Endothelial cell of umbilical vein (primary cell): ENCODE measurements around the gene FBLN7. TPM values are rescaled to one million over a fixed set of nuclear protein-coding genes. Genes with fewer than 3 reads are reported as not detected.

Experiments
- BruUV-seq: library from RNA; stranded (reverse); fragments of 400-500 nt; replicated peaks from 2 replicates; lab custom pipeline; 2021; lab: Mats Ljungman, UMichigan
- CTCF ChIA-PET: fragments of 300-600, 350-600 bp; sonication (Branson Sonifier 250); formaldehyde crosslinking; loops from one replicate; lab custom pipeline; 2021; ENCODE audit warnings: antibody characterized with exemption, inconsistent platforms; lab: Charles Lee
- POLR2A ChIA-PET: fragments of 300-600, 350-600 bp; sonication (Branson Sonifier 250); formaldehyde crosslinking; loops from one replicate; lab custom pipeline; 2021; ENCODE audit warnings: antibody characterized with exemption, inconsistent platforms; lab: Charles Lee
- DNase-seq: peaks from one replicate; pipeline ENCODE4 v3.0.0-alpha.2; 2011; ENCODE audit warnings: low read depth, low spot score
- FAIRE-seq: peaks from 2 replicates; lab custom pipeline; 2011; peaks lifted over from hg19 to GRCh38; lab: Jason Lieb, UNC
- H2AFZ ChIP-seq: 2 replicates; pipeline ENCODE4 v1.6.0; 2012; ENCODE audit warnings: low read depth, low read length, control low read depth, inconsistent platforms
- H3K27ac ChIP-seq: 2 replicates; pipeline ENCODE4 v1.5.1; 2011; ENCODE audit warnings: low read depth, mild to moderate bottlenecking, control low read depth, low read length, moderate library complexity; ENCODE audit not compliant: insufficient read depth
- H3K27me3 ChIP-seq, 2 experiments: 2 replicates each; pipeline versions ENCODE4 v1.6.0 to v1.6.1; 2011; ENCODE audit warnings: low read length in 2 of 2, mixed read lengths in 1 of 2; ENCODE audit not compliant: control insufficient read depth in 2 of 2, insufficient read depth in 2 of 2
- H3K36me3 ChIP-seq, 2 experiments: 2 replicates in 1 of 2; 3 replicates in 1 of 2; pipeline ENCODE4 v1.5.1; 2011; ENCODE audit warnings: low read length in 2 of 2, mild to moderate bottlenecking in 1 of 2, moderate library complexity in 1 of 2; ENCODE audit not compliant: control insufficient read depth in 2 of 2, insufficient read depth in 2 of 2; ENCODE audit errors: extremely low read depth in 1 of 2
- H3K4me1 ChIP-seq: 3 replicates; pipeline ENCODE4 v1.5.1; 2011; ENCODE audit warnings: mild to moderate bottlenecking, low read length; ENCODE audit not compliant: control insufficient read depth, insufficient read depth; ENCODE audit errors: extremely low read depth
- H3K4me2 ChIP-seq: 2 replicates; pipeline ENCODE4 v1.6.1; 2011; ENCODE audit warnings: low read length, control low read depth, mixed read lengths; ENCODE audit not compliant: insufficient read depth
- H3K4me3 ChIP-seq, 3 experiments: fragments of 200-600 bp in 1 of 3; sonication (generic), shearing (Covaris generic) in 1 of 3; replicated peaks in 1 of 3; 2 replicates each; pipeline ENCODE4 v1.5.1; 2011 to 2016; ENCODE audit warnings: control low read depth in 3 of 3, low read length in 3 of 3, mild to moderate bottlenecking in 2 of 3, inconsistent platforms in 1 of 3, low read depth in 1 of 3, moderate library complexity in 1 of 3; ENCODE audit not compliant: insufficient read depth in 1 of 3
- H3K79me2 ChIP-seq: 2 replicates; pipeline ENCODE4 v1.6.0; 2012; ENCODE audit warnings: low read length, inconsistent platforms; ENCODE audit not compliant: control insufficient read depth, insufficient read depth
- H3K9ac ChIP-seq: replicated peaks from 2 replicates; pipeline ENCODE3; 2011; ENCODE audit warnings: low read length, control low read depth; ENCODE audit not compliant: insufficient read depth; ENCODE audit errors: extremely low read depth
- H3K9me1 ChIP-seq: replicated peaks from 3 replicates; pipeline ENCODE4 v1.6.0; 2011; ENCODE audit warnings: mild to moderate bottlenecking, low read length; ENCODE audit not compliant: control insufficient read depth, insufficient read depth; ENCODE audit errors: extremely low read depth
- H3K9me3 ChIP-seq: replicated peaks from 2 replicates; pipeline ENCODE4 v1.5.1; 2012; ENCODE audit warnings: low read length, inconsistent platforms; ENCODE audit not compliant: control insufficient read depth, insufficient read depth
- H4K20me1 ChIP-seq: replicated peaks from 2 replicates; pipeline ENCODE3; 2011; ENCODE audit warnings: mild to moderate bottlenecking, low read length; ENCODE audit not compliant: control insufficient read depth, insufficient read depth; ENCODE audit errors: extremely low read depth
- EZH2 ChIP-seq: IDR thresholded peaks from 2 replicates; pipeline ENCODE4 v1.6.1; 2012; ENCODE audit warnings: borderline replicate concordance, low read depth, mild to moderate bottlenecking, moderate library complexity, low read length, inconsistent platforms; ENCODE audit not compliant: severe bottlenecking
- FOS ChIP-seq: IDR thresholded peaks from 2 replicates; pipeline ENCODE4 v1.6.1; 2011; ENCODE audit warnings: mild to moderate bottlenecking, low read length, moderate library complexity, borderline replicate concordance; ENCODE audit not compliant: insufficient read depth
- GATA2 ChIP-seq: IDR thresholded peaks from 2 replicates; pipeline ENCODE4 v1.7.0; 2011; ENCODE audit warnings: low read depth, mild to moderate bottlenecking, moderate library complexity, mixed read lengths, low read length; ENCODE audit not compliant: insufficient read length, insufficient read depth
- JUN ChIP-seq: IDR thresholded peaks from 2 replicates; pipeline ENCODE4 v1.6.1; 2011; ENCODE audit warnings: borderline replicate concordance, low read depth; ENCODE audit not compliant: insufficient read length, insufficient read depth
- MAX ChIP-seq: IDR thresholded peaks from 2 replicates; pipeline ENCODE4 v1.6.1; 2011; ENCODE audit not compliant: insufficient read depth, insufficient read length
- MYC ChIP-seq: IDR thresholded peaks from one replicate; pipeline ENCODE4 v1.6.1; 2011; ENCODE audit warnings: mild to moderate bottlenecking, low read depth, low read length
- POLR2A ChIP-seq: IDR thresholded peaks from 2 replicates; pipeline ENCODE4 v1.6.1; 2012; ENCODE audit warnings: low read depth, mild to moderate bottlenecking, control low read depth, low read length
- POLR2AphosphoS5 ChIP-seq: IDR thresholded peaks from 2 replicates; pipeline ENCODE4 v1.6.1; 2012; ENCODE audit warnings: low read depth, mild to moderate bottlenecking, control low read depth, low read length, moderate library complexity; ENCODE audit not compliant: insufficient read depth
- dilution Hi-C: fragments of 300-500 bp; cut with MboI; formaldehyde crosslinking; loops from one replicate; pipeline ENCODE4 v1.15.0; 2019; ENCODE audit warnings: low sequenced_read_pairs; ENCODE audit not compliant: extremely low pct_ligation_motif_present
- intact Hi-C: fragments of 100-400 bp; cut with micrococcal nuclease; formaldehyde crosslinking; loops from one replicate; pipeline ENCODE4 v1.10.0; 2022
- polyA plus RNA-seq, 4 experiments: library from polyadenylated mRNA; depleted of rRNA in 3 of 4; stranded (reverse) in 3 of 4; unstranded in 1 of 4; fragments of >200 nt; gene quantifications; 2 replicates each; pipeline versions ENCODE4 v1.2.1 to v1.2.3, GENCODE V29; 2011 to 2012; ENCODE audit warnings: missing spikeins in 1 of 4
- total RNA-seq: library from RNA; stranded (reverse); gene quantifications from 2 replicates; pipeline ENCODE4 v1.2.3, GENCODE V29; 2021
- TF ChIP-seq, protein P1 (sequence below), 2 donors: IDR thresholded peaks; 1 replicate in 1 of 2; 2 replicates in 1 of 2; pipeline ENCODE4 v1.5.1; 2011; ENCODE audit warnings: low read length in 2 of 2, mild to moderate bottlenecking in 2 of 2, moderate library complexity in 2 of 2, control low read depth in 1 of 2, inconsistent platforms in 1 of 2, low read depth in 1 of 2; ENCODE audit not compliant: insufficient read depth in 1 of 2; ENCODE audit errors: extremely low read depth in 1 of 2

Gene FBLN7
- total and polyA plus RNA-seq, 2 donors (not counting 3 experiments of a cell fraction or from before 2014, with no cell fraction given): 3.1 to 3.3 TPM

DNA sequence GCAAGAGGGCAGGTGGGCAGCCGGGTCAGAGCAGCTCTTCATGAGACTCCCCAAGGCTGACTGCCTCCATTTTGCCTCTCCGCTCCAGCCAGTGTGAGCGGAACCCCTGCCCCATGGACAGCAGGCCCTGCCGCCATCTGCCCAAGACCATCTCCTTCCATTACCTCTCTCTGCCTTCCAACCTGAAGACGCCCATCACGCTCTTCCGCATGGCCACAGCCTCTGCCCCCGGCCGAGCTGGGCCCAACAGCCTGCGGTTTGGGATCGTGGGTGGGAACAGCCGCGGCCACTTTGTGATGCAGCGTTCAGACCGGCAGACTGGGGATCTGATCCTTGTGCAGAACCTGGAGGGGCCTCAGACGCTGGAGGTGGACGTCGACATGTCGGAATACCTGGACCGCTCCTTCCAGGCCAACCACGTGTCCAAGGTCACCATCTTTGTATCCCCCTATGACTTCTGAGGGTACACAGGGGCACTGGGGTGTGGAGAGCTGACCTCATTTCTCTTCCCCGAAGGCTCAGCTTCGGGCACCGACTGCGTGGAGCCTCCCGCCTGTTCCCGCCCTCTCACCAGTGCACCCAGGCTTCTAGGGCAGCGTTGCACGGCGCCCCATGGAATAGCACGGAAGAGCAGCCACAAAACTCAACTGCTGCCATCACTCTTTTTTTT lies 49.0 kb downstream of the FBLN7 start:
- DNase-seq (no peak), FAIRE-seq (no peak)
- peaks cover 20% of the 10 kb centered on the region for H3K4me1 ChIP-seq
- H3K27ac ChIP-seq: peak overlapping the region; percentile 73
- H3K4me2 ChIP-seq: no peak overlapping the region
- BruUV-seq: no TSS peak
- ChIA-PET CTCF (no interaction called here), POLR2A (no interaction called here)
- intact Hi-C loops (no loop called here), dilution Hi-C loops (no loop called here)
- no peaks in the 10 kb centered on the region for H4K20me1 ChIP-seq
- peak overlapping the region; percentile 1 for H3K9ac ChIP-seq
- no peaks in the 10 kb centered on the region for H3K79me2 ChIP-seq
- peaks cover 0 to under 1% of the 10 kb centered on the region in 2 experiments for H3K27me3 ChIP-seq
- no peaks in the 10 kb centered on the region for H3K9me1 ChIP-seq
- no peaks in the 10 kb centered on the region for H3K36me3 ChIP-seq
- TF ChIP-seq, protein P1, sequence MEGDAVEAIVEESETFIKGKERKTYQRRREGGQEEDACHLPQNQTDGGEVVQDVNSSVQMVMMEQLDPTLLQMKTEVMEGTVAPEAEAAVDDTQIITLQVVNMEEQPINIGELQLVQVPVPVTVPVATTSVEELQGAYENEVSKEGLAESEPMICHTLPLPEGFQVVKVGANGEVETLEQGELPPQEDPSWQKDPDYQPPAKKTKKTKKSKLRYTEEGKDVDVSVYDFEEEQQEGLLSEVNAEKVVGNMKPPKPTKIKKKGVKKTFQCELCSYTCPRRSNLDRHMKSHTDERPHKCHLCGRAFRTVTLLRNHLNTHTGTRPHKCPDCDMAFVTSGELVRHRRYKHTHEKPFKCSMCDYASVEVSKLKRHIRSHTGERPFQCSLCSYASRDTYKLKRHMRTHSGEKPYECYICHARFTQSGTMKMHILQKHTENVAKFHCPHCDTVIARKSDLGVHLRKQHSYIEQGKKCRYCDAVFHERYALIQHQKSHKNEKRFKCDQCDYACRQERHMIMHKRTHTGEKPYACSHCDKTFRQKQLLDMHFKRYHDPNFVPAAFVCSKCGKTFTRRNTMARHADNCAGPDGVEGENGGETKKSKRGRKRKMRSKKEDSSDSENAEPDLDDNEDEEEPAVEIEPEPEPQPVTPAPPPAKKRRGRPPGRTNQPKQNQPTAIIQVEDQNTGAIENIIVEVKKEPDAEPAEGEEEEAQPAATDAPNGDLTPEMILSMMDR (IDR thresholded peaks at IDR 0.05; ENCODE audit: extremely low read depth in 1 of 2, insufficient read depth in 1 of 2, low read depth in 1 of 2, low read length in 2 of 2): no peak
- TF ChIP-seq JUN: no peak
- no peak for TF ChIP-seq MAX
- TF ChIP-seq MYC: no peak
- TF ChIP-seq POLR2AphosphoS5: no peak
- no peak for TF ChIP-seq FOS
- TF ChIP-seq GATA2: no peak
- TF ChIP-seq EZH2: no peak
- no peak for TF ChIP-seq POLR2A
- peak overlapping the region; percentile 99 for H2AFZ ChIP-seq
- no peak overlapping the region for H3K4me3 ChIP-seq
- no peaks in the 10 kb centered on the region for H3K9me3 ChIP-seq
